ENCODE data around the gene ERFL. TPM values are rescaled to one million over a fixed set of nuclear protein-coding genes. Genes with fewer than 3 reads are reported as not detected.

The ERFL gene
- total RNA-seq, 1 donor from 2014 or later, result 1.2 TPM

- Mint-ChIP-seq H3K9me3 (ENCODE audit: low read depth) (no peaks in the 10 kb centered on the region), H3K27ac (no peak overlapping the region), H3K4me3 (ENCODE audit: low read depth) (no peak overlapping the region), H3K36me3 (ENCODE audit: insufficient read depth) (no peaks in the 10 kb centered on the region), H3K4me1 (ENCODE audit: low read depth) (peaks cover 24% of the 10 kb centered on the region), H3K27me3 (peaks cover 75% of the 10 kb centered on the region)
- no peak for TF ChIP-seq CTCF (IDR thresholded peaks at IDR 0.05; ENCODE audit: unreplicated experiment)
- no peak for DNase-seq (ENCODE audit: low spot score, unreplicated experiment)
These were observed 5.6 kb upstream of the ERFL start for GRCh38 chr19:41933693-41934426.

- no peak for TF ChIP-seq CTCF (IDR thresholded peaks at IDR 0.05; ENCODE audit: unreplicated experiment)
- no peaks in the 10 kb centered on the region for H3K36me3 Mint-ChIP-seq (ENCODE audit: insufficient read depth)
- peak overlapping the region; percentile 17 for H3K27ac Mint-ChIP-seq
- H3K4me1 Mint-ChIP-seq (ENCODE audit: low read depth), result peaks cover 26% of the 10 kb centered on the region
- no peaks in the 10 kb centered on the region for H3K9me3 Mint-ChIP-seq (ENCODE audit: low read depth)
- H3K27me3 Mint-ChIP-seq, result peaks cover 78% of the 10 kb centered on the region
- H3K4me3 Mint-ChIP-seq (ENCODE audit: low read depth), result no peak overlapping the region
- DNase-seq (ENCODE audit: low spot score, unreplicated experiment), result no peak
These were observed 4.6 kb upstream of the ERFL start for GRCh38 chr19:41932720-41933332.

- DNase-seq (ENCODE audit: low spot score, unreplicated experiment), result no peak
- Mint-ChIP-seq H3K36me3 (ENCODE audit: insufficient read depth) (no peaks in the 10 kb centered on the region), H3K4me1 (ENCODE audit: low read depth) (peaks cover 22% of the 10 kb centered on the region), H3K27ac (no peak overlapping the region), H3K27me3 (peaks cover 73% of the 10 kb centered on the region), H3K9me3 (ENCODE audit: low read depth) (no peaks in the 10 kb centered on the region), H3K4me3 (ENCODE audit: low read depth) (no peak overlapping the region)
- no peak for TF ChIP-seq CTCF (IDR thresholded peaks at IDR 0.05; ENCODE audit: unreplicated experiment)
These were observed 4.0 kb upstream of the ERFL start for GRCh38 chr19:41932259-41932719.

GRCh38 chr19:41930926-41931592 is 2.8 kb upstream of the ERFL start:
- H3K27ac Mint-ChIP-seq, result no peak overlapping the region
- TF ChIP-seq CTCF (IDR thresholded peaks at IDR 0.05; ENCODE audit: unreplicated experiment), result peak; percentile 50
- peaks cover 64% of the 10 kb centered on the region for H3K27me3 Mint-ChIP-seq
- H3K36me3 Mint-ChIP-seq (ENCODE audit: insufficient read depth), result no peaks in the 10 kb centered on the region
- DNase-seq (ENCODE audit: low spot score, unreplicated experiment), result no peak
- peaks cover 21% of the 10 kb centered on the region for H3K4me1 Mint-ChIP-seq (ENCODE audit: low read depth)
- H3K4me3 Mint-ChIP-seq (ENCODE audit: low read depth), result no peak overlapping the region
- H3K9me3 Mint-ChIP-seq (ENCODE audit: low read depth), result no peaks in the 10 kb centered on the region

GRCh38 chr19:41930322-41930722 is 2.1 kb upstream of the ERFL start:
- no peaks in the 10 kb centered on the region for H3K36me3 Mint-ChIP-seq (ENCODE audit: insufficient read depth)
- TF ChIP-seq CTCF (IDR thresholded peaks at IDR 0.05; ENCODE audit: unreplicated experiment), result no peak
- H3K27me3 Mint-ChIP-seq, result peaks cover 60% of the 10 kb centered on the region
- DNase-seq (ENCODE audit: low spot score, unreplicated experiment), result no peak
- H3K9me3 Mint-ChIP-seq (ENCODE audit: low read depth), result no peaks in the 10 kb centered on the region
- no peak overlapping the region for H3K27ac Mint-ChIP-seq
- H3K4me3 Mint-ChIP-seq (ENCODE audit: low read depth), result peak overlapping the region; percentile 24
- H3K4me1 Mint-ChIP-seq (ENCODE audit: low read depth), result peaks cover 21% of the 10 kb centered on the region
